GF-D8 (cell line): Measurements from ENCODE around the gene HIRA.

ENCODE experiments used
- DNase-seq: peaks from one replicate; lab custom pipeline; 2025; lab: John Stamatoyannopoulos, UW

HIRA gene

GRCh38 chr22:19431649-19432132 lies at the start of gene HIRA:
HIRA (minus strand) TSS chr22:19431733; CDS start chr22:19431476, 257 bp downstream.
- DNase-seq, result peak; percentile 61

- DNase-seq, result no peak
Measured at GRCh38 chr22:19480789-19481188, 49.3 kb upstream of the HIRA start.

GRCh38 chr22:19480173-19480568 lies 48.6 kb upstream of the HIRA start:
- DNase-seq, result no peak

- peak; percentile 95 for DNase-seq
Measured at GRCh38 chr22:19479355-19480172, 48.0 kb upstream of the HIRA start, which contains the start of gene CDC45. CDC45 (plus strand) TSS chr22:19479920; CDS start chr22:19479969, 49 bp downstream.

- peak; percentile 56 for DNase-seq
Measured at GRCh38 chr22:19478901-19479354, 47.4 kb upstream of the HIRA start, which contains the start of gene UFD1. UFD1 (minus strand) TSS chr22:19479193; CDS start chr22:19479085, 108 bp downstream.

GRCh38 chr22:19478045-19478900 lies 46.7 kb upstream of the HIRA start:
- DNase-seq, result no peak

- DNase-seq, result no peak
Measured at GRCh38 chr22:19477321-19478044, 46.0 kb upstream of the HIRA start.

- no peak for DNase-seq
Measured at GRCh38 chr22:19476023-19476422, 44.5 kb upstream of the HIRA start.

- DNase-seq, result no peak
Measured at GRCh38 chr22:19473578-19473977, 42.0 kb upstream of the HIRA start.

- DNase-seq, result no peak
Measured at GRCh38 chr22:19472233-19472632, 40.7 kb upstream of the HIRA start.

- DNase-seq, result no peak
Measured at GRCh38 chr22:19471572-19471971, 40.0 kb upstream of the HIRA start.

- DNase-seq, result no peak
Measured at GRCh38 chr22:19470010-19470409, 38.5 kb upstream of the HIRA start.

- DNase-seq, result no peak
Measured at GRCh38 chr22:19469421-19469820, 37.9 kb upstream of the HIRA start.

GRCh38 chr22:19467912-19468311 lies 36.4 kb upstream of the HIRA start:
- DNase-seq, result no peak

- no peak for DNase-seq
Measured at GRCh38 chr22:19466848-19467752, 35.6 kb upstream of the HIRA start.

GRCh38 chr22:19466126-19466716 lies 34.7 kb upstream of the HIRA start:
- no peak for DNase-seq

GRCh38 chr22:19464975-19465374 lies 33.4 kb upstream of the HIRA start:
- DNase-seq, result no peak

- no peak for DNase-seq
Measured at GRCh38 chr22:19464546-19464945, 33.0 kb upstream of the HIRA start.

- no peak for DNase-seq
Measured at GRCh38 chr22:19463491-19464469, 32.2 kb upstream of the HIRA start.
